ENCODE measurements around the gene MYLK.

- no peak for TF ChIP-seq CTCF (IDR thresholded peaks at IDR 0.05; ENCODE audit: low read length)
- no peak for TF ChIP-seq EZH2 (IDR thresholded peaks at IDR 0.05; ENCODE audit: borderline replicate concordance, low read length)
Observed at GRCh38 chr3:123648696-123649405, 235.3 kb downstream of the MYLK start.

All from OCI-LY1 (cell line).